ENCODE results near the gene FAM25G.

Gene FAM25G

DNA sequence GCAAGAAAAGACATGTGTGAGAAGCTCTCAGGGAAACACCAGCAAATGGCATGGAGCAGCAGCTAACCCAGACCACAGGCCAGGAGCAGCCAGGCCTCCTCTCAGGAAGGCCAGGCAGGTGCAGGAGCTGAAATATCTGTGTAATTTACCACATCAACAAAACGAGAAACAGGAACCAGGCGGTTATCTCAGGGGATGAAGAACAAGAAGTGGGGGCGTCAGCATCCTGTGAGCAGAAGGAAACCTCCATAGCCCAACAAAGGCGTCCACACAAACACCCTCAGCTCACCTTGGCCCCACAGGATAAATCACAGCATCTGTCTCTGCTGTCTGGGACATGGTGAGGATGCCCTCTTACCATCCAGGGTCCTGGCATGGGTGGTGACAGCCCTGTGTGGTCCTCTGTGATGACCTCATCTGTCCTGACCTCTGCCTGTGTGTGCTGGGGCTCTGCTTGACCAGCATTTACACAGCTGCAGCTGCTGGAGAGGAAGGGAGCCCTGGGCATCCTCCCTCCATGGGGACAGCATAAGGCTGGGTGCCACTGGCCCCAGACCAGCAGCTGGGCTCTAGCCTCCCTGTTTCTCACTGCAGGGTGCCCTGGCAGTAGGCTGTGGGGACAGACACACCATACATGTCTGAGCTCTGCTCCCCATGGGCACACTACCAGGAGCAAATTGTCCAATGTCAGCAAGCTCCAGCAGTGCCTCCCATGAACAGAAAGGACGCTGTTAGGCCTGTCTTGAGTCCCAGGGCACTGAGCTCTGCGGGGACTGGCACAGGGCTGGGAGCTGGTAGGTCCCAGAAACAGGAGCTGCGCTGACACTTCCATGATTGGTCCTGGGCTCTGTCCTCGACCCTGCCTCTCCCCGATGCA, 42.2 kb downstream of the FAM25G start:
- DNase-seq (ENCODE audit: low read depth), result no peak

DNA sequence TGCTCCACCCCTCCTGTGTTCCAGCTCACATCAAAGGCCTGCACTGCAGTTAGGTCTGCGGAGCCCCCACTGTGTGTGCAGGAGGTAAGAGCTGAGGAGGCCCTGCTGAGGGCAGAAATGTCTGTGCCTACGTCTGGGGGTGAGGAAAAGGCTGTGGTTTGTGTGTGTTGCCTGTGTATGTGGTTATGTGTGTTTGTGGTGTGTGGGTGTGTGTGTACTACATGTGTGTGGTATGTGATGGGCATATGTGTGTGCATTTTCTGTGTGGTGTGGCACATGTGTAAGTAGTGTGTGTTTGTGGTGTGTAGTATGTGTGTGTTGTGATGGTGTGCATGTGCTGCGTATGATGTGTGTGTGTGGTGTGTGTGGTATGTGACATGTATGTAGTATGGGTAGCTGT, 43.8 kb downstream of the FAM25G start:
- DNase-seq (ENCODE audit: low read depth), result no peak

DNA sequence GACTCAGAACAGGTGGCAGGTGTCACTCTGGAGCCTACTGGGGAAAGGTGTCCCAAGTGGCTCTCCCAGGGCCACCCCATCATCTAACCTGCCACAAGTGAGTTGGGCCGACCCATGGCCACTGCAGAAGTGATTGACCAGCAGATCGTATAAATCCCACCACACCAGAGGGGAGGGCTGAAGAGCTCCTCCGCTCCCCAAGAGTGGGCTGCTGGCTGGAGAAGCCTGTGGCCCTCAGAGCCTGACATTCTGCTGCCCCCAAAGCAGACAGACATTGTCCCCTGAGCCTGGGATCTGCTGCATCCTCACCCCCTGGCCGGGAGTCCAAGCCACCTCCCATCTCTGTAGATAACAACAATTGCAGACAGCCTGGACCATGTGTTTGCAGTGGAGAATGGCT, 44.3 kb downstream of the FAM25G start:
- no peak for DNase-seq (ENCODE audit: low read depth)

DNA sequence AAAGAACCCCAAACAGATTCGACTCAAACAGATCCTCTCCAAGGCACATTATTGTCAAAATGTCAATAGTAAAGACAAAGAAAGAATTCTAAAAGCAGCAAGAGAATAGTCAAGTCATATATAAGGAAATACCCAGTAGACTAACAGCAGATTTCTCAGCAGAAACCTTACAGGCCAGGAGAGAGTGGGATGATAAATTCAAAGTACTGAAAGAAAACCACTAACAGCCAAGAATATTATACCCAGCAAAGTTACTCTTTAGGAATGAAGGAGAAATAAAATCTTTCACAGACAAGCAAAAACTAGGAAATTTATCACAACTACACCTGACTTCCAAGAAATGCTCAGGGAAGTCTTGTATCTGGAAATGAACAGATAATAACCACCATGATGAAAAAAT, 45.8 kb downstream of the FAM25G start:
- DNase-seq (ENCODE audit: low read depth), result no peak

DNA sequence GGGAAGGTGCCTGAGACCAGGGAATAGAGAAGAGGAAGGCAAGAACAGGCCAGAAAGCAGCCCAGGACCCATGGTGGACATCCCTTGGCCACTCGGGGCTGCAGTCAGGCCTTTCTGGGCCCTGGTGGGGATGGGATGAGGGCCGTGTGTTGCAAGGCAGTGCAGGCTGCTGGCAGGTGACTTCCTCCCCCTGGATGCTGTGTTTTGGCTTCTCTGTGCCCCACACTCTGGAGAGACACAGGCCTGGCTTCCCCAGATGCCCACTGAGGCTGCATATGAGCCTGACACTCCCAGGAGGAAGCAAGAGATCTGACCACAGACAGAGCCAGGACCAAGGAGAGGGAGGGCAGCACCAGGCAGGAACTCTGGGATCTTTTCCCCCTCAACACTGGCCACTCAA, 47.5 kb downstream of the FAM25G start:
- no peak for DNase-seq (ENCODE audit: low read depth)

DNA sequence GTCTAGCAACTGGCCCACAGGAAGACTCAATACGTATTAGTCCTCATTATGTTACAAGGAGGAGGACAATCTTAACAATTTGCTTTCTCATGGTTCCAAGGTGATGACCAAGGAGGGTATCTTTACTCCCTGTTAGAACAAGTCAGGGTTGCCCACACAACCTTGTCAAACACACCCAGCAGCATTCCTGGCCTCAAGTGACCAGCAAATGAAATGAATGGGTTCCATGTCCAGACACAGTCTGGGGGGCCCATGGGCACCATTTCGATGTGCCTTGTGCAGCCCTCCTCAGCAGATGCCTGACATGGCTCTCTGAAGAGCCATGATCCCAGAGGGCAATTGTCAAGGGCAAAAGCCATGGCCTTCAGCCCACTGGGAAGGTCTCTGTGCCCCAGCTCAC, 48.4 kb downstream of the FAM25G start:
- DNase-seq (ENCODE audit: low read depth), result no peak

DNA sequence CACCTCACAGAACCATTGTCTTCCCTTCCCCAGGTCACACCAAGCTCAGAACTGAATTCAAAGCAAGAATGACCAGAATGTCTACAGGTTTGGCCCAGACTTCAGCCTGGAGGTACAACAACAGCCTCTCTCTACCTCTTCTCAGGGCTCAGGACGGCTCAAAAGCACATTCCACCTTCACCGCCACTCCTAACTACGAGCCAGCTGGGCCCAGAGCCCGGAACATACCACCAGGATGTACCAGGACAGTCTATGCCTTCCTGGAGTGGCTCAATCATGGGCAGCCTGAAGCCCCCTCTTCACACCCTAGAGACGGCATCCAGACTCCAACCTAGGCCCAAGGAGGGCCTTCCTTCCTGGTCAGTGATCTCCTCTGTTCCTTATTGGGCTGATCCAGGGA, 49.1 kb downstream of the FAM25G start:
- no peak for DNase-seq (ENCODE audit: low read depth)

DNA sequence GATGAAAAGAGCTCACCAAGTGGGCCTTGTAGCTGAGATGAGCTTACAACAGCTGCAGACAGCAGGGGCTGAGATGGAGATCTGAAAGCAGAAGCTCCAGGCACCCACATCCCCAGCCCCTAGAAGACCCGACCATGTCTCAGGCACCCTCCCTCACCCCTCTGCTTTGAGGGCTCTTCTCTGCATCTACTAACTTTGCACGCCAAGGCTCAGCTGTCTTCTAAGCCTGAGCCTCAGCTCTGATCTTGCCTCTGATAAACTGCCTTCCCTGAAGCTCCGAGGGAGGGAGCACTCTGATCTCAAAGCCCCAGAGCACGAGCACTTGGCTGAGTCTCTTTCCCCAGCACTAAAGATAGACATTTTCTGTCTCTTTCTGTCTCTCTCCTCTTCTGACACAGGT, 49.6 kb downstream of the FAM25G start:
- DNase-seq (ENCODE audit: low read depth), result no peak

DNA sequence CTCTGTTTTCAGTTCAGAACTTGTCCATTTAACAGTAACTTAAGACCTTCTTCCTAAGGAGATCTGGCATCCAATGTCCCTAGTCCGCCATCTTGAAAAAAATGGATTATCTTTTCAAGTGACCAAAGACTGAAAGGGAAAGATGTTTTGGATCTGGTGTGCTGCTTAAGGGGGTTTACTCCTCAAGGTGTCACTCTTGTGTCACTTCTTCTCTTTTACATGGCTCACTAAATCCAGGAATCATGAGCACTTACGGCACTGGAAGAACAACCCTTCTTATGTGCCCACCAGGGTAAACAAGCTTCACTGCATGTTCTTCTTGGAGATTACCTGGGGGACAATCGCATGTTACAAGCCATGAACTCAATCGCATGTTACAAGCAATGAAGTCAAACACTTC, 51.3 kb downstream of the FAM25G start:
- no peak for DNase-seq (ENCODE audit: low read depth)

DNA sequence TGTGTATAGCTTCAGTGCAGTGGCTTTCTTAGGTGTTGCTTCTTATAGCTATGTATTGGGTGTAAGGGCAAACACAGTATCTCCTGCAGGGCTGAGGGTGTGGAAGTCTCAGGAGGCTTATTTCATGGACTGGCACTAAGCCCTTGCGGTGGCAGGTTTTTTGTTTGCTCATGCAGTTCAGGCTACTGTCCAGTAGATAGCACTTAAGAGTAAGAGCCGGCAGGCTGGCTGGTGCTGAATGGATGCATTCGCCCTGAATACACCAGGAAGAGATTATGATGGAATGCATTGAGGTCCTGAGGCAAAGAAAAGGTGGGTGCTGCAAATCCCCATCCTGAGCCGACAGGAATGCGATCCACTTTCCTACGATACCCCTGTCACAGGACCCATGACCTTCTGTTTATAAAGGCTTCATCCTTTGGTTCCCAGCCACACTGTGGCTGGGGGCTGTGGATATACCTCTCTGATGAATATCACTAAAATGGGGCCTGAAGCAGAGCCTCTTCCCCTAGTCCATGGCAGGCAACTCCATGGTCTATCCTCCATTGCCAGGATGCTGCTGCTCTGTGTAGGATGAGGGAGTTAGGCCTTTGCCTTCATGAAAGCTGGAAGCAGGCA, 52.5 kb downstream of the FAM25G start:
- peak; percentile 63 for DNase-seq (ENCODE audit: low read depth)

Data from fibroblast of gingiva (primary cell).